Hematopoietic multipotent progenitor cell (in vitro differentiated cells): ENCODE measurements around the gene GPR42. TPM values are rescaled to one million over a fixed set of nuclear protein-coding genes. Genes with fewer than 3 reads are reported as not detected.

Experiments used
- DNase-seq, 3 donors: peaks; one replicate each; pipeline ENCODE4 v3.0.0-alpha.2; 2011 to 2015; ENCODE audit warnings: low read depth in 2 of 3, low spot score in 2 of 3
- small RNA-seq: library from RNA; depleted of rRNA; stranded (forward); fragments of <200 nt; gene quantifications from one replicate; pipeline ENCODE3, GENCODE V24; 2012
- total RNA-seq: library from RNA; depleted of rRNA; stranded (reverse); fragments of >200 nt; gene quantifications from one replicate; pipeline ENCODE4 v1.2.3, GENCODE V29; 2012

The GPR42 gene
- total RNA-seq, 1 donor = not detected

DNA sequence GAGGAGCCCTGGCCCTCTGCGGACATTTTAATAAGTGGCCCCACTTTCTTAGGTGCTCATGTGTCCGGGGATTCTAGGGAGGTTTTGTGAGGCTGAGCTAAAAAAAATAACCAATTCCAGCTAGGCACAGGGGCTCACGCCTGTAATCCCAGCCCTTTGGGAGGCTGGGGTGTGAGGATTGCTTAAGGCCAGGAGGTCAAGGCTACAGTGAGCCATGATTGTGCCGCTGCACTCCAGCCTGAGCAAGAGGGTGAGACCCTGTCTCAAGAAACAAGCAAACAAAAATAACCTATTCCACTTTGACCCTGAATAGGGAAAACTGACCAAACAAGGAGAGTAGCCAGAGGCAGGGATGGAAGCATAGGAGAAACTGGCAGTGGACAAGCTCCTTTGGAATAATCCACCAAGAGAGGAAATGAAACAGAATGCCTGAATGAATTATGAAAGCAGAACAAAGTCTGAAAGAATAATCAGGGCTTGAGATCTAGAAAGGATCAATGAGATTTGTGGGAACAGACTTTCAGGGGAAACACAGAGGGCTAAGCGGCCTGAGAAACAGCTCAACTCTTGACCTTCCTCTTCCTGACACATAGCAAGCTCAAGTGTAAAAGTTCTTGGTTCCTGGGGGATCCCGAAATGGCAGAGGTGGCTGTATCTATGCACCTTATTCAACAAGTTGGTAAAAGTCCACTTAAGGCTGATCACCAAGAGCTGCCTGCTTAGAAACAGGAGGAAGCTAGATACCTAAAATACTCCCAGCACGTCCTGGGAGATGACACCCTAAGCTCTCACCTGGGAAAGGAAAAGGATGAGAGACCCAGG, 47.1 kb downstream of the GPR42 start:
- no peak for DNase-seq

DNA sequence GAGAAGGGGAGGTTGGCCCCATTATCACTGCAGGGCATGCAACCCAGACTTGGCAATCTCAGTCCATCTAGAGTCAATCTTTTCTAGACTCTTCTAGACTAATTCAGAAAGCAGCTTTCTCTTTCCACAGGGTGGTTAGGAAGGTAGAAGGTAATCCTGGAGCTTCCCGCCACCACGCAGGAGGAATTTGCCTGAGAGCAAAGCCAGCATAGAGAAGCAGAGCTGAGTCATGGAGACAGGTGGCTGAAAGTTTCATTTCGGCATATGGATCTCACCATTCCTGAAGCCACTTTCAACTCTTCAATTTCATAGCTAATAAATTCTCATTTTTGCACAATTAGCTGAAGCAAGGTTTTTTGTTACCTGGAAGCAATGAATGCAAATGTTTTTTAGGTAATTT, 48.2 kb downstream of the GPR42 start:
- no peak for DNase-seq

DNA sequence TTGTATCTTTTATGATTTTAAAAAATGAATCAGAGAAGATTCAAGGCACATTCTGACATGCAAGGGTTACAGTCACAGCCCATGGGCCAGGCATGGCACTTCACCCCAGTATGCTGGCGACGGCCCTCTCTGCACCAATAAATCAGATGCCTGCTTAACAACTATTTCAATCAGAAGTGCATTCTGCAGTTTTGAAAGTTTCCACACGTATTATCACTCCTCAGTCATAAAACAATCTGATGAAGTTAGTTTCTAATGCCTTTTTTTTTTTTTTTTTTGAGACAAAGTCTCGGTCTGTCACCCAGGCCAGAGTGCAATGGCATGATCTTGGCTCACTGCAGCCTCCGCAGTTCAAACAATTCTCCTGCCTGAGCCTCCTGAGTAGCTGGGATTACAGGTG, 48.9 kb downstream of the GPR42 start:
- DNase-seq = no peak

DNA sequence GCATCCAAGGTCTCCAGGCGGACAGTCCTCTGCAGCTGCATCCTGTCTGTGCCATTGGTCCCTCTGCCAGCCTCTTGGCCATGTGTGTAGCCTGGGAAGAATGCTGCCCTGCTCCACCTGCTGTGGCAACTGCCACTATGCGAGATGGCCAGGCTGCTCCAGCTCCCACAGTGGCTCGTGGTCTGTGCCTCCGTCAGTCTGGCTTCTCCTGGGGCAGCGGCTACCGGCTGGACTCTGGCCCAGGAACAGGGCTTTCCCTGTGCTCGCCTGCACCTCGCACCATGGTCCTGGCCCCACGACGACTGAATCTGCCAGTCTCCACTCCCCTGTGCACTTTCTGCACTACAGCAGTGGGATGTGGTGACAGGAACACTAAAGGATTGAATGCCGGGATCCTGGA, 50.5 kb downstream of the GPR42 start:
- DNase-seq = no peak

Small RNA genes lying within 50 kb of the gene (small RNA-seq; reads per million reads assigned to genes)
- not detected for gene RN7SL491P

Other genes with a start within 250 kb of the GPR42 start
- gene LGI4, start 236.0 kb upstream of the GPR42 start, total RNA-seq = 0.27 TPM
- gene FXYD1, start 232.2 kb upstream of the GPR42 start, total RNA-seq = not detected
- not detected for gene FXYD7, start 227.8 kb upstream of the GPR42 start, total RNA-seq
- gene FXYD5, start 216.3 kb upstream of the GPR42 start, total RNA-seq = 319 TPM
- gene FAM187B, start 142.3 kb upstream of the GPR42 start, total RNA-seq = not detected
- 14.3 TPM for gene LSR, start 122.1 kb upstream of the GPR42 start, total RNA-seq
- gene USF2, start 102.1 kb upstream of the GPR42 start, total RNA-seq = 160 TPM
- 0.27 TPM for gene HAMP, start 88.5 kb upstream of the GPR42 start, total RNA-seq
- gene MAG, start 78.9 kb upstream of the GPR42 start, total RNA-seq = 0.27 TPM
- gene CD22, start 41.9 kb upstream of the GPR42 start, total RNA-seq = 11.0 TPM
- gene FFAR1, start 23.2 kb upstream of the GPR42 start, total RNA-seq = 0.27 TPM
- gene FFAR3, start 12.6 kb upstream of the GPR42 start, total RNA-seq = 0.54 TPM
- gene FFAR2, start 77.2 kb downstream of the GPR42 start, total RNA-seq = 0.54 TPM
- not detected for gene KRTDAP, start 119.4 kb downstream of the GPR42 start, total RNA-seq
- gene DMKN, start 142.6 kb downstream of the GPR42 start, total RNA-seq = 1.6 TPM
- gene SBSN, start 157.2 kb downstream of the GPR42 start, total RNA-seq = not detected
- not detected for gene GAPDHS, start 162.4 kb downstream of the GPR42 start, total RNA-seq
- gene TMEM147, start 174.6 kb downstream of the GPR42 start, total RNA-seq = 71.9 TPM
- gene ATP4A, start 192.6 kb downstream of the GPR42 start, total RNA-seq = not detected
- gene PMIS2, start 215.1 kb downstream of the GPR42 start, total RNA-seq = not detected
- gene HAUS5, start 241.7 kb downstream of the GPR42 start, total RNA-seq = 23.4 TPM